Epithelial cell of esophagus (primary cell): ENCODE measurements around the gene RNF169.

Experiments
- DNase-seq: peaks from one replicate; pipeline ENCODE4 v3.0.0; 2010; ENCODE audit warnings: low read depth
- H3K4me3 ChIP-seq: 2 replicates; pipeline ENCODE4 v1.5.1; 2011; ENCODE audit warnings: mild to moderate bottlenecking, low read length, control low read depth
- TF ChIP-seq, protein P1 (sequence below): IDR thresholded peaks from 2 replicates; pipeline ENCODE4 v1.5.1; 2011; ENCODE audit warnings: low read depth, mild to moderate bottlenecking, low read length, control low read depth, inconsistent platforms; ENCODE audit not compliant: insufficient read depth; ENCODE audit errors: missing control alignments

RNF169 gene

DNA sequence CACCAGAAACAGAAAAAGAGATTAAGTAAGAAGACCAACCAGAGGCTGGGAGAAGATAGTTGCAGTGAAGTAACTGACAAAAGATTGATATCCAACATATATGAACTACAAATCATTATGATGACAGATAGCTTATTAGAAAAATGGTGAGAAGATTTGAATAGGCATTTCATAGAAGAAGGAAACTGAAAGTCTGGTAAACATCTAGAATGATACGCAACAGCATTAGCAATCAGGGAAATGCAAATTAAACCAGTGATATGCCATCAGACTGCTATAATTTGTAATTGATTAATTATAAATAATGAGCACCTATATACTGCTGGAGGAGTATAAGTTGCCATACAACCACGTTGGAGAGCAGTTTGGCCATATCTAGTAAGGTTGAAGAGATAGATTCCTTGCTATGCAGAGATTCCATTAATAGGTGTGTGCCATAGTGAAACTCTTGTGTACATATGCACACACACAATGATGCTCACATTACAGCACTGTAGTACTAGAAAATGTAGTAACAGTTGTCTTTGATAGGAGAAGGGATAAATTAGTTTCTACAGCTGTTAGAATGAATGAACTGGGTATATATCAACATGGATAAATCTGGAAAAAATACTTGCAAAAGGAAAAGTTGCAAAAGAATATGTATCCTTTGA is 20.5 kb downstream of the RNF169 start:
- TF ChIP-seq, protein P1, sequence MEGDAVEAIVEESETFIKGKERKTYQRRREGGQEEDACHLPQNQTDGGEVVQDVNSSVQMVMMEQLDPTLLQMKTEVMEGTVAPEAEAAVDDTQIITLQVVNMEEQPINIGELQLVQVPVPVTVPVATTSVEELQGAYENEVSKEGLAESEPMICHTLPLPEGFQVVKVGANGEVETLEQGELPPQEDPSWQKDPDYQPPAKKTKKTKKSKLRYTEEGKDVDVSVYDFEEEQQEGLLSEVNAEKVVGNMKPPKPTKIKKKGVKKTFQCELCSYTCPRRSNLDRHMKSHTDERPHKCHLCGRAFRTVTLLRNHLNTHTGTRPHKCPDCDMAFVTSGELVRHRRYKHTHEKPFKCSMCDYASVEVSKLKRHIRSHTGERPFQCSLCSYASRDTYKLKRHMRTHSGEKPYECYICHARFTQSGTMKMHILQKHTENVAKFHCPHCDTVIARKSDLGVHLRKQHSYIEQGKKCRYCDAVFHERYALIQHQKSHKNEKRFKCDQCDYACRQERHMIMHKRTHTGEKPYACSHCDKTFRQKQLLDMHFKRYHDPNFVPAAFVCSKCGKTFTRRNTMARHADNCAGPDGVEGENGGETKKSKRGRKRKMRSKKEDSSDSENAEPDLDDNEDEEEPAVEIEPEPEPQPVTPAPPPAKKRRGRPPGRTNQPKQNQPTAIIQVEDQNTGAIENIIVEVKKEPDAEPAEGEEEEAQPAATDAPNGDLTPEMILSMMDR: no peak
- no peak overlapping the region for H3K4me3 ChIP-seq
- no peak for DNase-seq

DNA sequence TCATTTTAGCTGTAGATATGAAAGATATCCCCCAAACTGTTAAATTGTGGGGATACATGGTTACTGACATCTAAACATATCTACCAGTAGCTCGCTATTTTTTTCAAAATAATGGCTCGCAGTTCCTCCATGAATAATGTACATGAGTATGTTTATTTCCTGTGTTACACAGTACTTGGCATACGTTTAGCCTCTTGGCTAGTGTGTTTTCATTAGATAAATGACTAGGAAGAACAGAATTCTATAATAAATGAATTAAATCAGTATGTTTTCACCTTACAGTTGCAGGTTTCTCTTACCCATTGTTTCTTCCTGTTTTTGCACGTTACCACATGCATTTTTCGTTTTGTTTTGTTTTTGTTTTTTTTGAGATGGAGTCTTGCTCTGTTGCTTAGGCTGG is 21.8 kb downstream of the RNF169 start:
- DNase-seq: no peak
- no peak overlapping the region for H3K4me3 ChIP-seq
- TF ChIP-seq, protein P1: no peak

DNA sequence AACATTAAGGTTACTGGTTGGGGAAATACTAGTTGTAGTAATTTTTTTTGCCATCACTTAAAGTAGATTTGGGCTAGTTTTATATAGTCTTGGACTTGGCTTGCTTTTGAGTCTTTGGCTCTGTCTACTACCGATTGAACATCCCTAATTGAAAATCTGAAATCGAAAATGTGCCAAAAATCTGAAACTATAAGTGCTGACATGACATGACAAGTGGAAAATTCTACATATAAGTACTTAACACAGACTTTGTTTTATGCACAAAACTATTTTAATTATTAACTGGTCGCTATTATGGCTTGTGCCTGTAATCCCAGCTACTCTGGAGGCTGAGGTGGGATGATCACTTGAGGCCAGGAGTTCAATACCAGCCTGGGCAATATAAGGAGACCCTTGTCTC is 22.5 kb downstream of the RNF169 start:
- DNase-seq: no peak
- TF ChIP-seq, protein P1: no peak
- no peak overlapping the region for H3K4me3 ChIP-seq

DNA sequence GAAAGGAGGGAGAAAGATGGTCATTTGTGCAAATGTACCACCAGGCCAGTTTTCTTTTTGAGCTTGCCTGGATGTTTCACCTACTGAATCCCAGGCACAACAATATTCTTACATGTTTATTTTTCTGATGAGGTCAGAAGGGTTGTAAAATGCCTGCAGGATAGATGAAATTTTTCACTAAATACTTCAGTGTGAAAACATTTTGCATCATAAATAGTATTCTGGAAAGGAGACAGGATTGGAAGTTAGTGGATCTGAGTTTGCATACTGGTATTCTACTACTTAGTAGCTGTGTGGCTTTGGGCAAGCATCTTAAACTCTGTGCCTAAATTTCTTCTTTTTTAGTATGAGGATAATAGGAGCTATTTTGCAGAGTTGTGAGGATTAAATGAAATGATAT is 24.8 kb downstream of the RNF169 start:
- peak; percentile 3 for DNase-seq
- no peak overlapping the region for H3K4me3 ChIP-seq
- TF ChIP-seq, protein P1: no peak

DNA sequence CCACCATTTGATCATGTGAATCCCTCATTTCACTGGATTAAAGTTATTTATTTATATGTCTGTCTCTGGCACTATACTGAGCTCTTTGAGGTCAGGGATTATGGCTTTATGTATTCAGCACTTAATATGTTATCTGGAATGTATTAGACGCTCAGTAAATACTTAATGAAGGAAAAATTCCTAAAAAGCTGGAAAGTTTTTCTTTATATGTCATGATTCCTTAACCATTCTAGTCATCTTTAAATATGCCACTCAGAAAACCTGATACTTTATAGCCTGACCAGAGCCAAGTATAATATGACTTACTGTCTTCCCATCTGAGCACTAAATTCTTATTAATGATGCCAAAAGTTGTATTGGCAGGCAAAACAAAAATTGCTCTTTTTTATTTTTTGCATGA is 27.1 kb downstream of the RNF169 start:
- TF ChIP-seq, protein P1: no peak
- H3K4me3 ChIP-seq: no peak overlapping the region
- no peak for DNase-seq

DNA sequence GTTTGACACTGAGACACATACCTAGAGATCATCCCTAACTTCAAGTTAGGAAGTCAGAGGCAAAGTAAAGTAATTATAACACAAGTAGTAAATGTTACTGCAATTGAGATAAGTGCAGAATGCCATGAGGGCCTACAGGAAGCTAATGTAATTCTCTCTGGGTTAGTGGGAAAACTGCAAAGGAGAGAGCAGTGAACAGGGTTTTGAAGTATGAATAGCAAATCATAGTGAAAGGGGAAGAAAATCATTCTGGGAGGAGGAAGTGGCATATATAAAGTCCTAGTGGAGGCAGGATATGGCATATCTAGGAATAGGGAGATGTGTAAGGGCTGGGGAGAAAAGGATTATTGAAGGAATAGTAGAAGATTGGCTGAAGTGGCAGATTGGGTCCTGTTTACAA is 27.9 kb downstream of the RNF169 start:
- no peak for DNase-seq
- H3K4me3 ChIP-seq: no peak overlapping the region
- TF ChIP-seq, protein P1: no peak

DNA sequence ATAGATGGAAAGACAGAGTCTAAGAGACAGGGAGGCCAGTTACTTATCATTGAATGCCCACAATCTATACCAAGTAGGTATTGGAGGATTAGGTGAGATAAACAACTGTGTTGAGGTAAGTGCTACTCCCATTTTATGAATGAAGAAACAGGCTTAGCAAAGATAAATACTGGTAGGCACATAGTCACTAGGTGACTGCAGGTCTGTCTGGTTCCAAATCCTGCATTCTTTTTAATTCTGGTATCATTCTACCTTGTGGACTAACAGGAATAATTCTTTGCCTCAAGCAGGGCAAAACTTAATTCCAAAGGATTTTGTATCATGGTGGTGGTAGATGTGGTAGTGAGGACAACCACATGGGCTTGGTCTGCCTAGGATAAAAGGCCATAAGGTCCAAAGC is 28.4 kb downstream of the RNF169 start:
- DNase-seq: no peak
- TF ChIP-seq, protein P1: no peak
- H3K4me3 ChIP-seq: no peak overlapping the region
